HG03064 (cell line): ENCODE measurements around the gene AKT2.
"Not testable (repeated sequence)": the region's sequence is repeated elsewhere in the genome, so short reads cannot be mapped to it uniquely, and the experiment has no call there.

ENCODE experiments used
- ATAC-seq: cut with Tn5 transposase; IDR thresholded peaks from one replicate; pipeline ENCODE4 v1.9.1; 2021; ENCODE audit warnings: low read depth; ENCODE audit not compliant: unreplicated experiment

AKT2 gene

DNA sequence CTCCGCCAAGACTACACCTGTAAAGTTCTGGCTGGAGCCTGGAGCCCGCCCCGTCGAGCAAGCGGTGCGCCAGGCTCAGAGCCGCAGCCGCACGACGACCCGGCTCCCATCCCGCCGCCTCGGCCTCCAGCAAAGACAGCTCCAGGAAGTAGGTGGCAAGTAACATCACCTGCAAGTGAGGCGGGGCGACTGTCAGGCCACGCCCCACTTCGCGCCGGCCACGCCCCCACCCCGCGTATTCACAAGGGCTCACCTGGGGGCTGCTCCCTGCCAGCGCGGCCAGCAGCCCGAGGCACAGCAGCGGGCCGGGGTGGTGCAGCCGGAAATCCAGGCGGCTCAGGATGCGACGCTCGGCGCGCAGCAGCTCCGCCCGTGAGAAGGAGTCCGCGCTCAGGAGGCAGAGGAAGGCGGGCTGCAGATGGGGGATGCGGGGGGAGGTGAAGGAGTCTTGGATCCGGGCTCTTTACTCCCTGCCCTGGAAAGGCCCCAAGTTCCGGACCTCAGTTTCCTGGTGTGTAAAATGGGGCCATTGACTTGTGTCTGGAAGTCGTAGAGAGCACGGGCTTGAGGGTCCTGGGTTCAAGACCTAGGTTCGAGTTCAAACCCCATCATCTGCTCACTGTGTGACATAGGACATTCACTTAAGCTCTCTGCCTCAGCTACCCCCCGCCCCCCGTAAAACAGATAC lies 61.9 kb downstream of the AKT2 start:
- ATAC-seq, result no peak

GRCh38 chr19:40221858-40222619 lies 63.1 kb downstream of the AKT2 start:
- no peak for ATAC-seq

DNA sequence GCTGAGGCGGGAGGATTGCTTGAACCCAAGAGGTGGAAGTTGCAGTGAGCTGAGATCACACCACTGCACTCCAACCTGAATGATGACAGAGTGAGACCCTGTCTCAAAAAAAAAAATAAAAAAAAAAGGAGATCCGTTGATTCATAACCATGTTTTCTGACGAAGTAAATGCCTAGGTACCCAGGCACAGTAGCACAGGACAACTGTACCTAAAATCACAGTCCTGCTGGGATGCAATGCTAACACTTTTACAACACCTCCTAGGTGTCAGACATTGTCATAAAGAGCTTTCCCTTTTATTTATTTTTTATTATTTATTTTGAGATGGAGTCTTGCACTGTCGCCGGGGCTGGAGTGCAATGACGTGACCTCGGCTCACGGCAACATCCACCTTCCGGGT lies 64.5 kb downstream of the AKT2 start:
- no peak for ATAC-seq

- no peak for ATAC-seq
Observed at GRCh38 chr19:40219721-40220276, 65.3 kb downstream of the AKT2 start.

DNA sequence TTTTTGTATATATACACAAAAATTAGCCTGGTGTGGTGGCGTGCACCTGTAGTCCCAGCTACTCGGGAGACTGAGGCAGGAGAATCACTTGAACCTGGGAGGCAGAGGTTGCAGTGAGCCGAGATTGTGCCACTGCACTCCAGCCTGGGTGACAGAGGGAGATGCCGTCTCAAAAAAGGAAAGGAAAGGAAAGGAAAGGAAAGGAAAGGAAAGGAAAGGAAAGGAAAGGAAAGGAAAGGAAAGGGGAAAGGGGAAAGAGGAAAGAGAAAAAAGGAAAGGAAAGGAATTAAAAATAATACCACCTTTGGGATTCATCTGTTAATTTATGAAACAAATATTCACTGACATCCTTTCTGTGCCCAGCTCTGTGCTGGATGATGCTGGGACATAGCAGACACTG lies 66.1 kb downstream of the AKT2 start:
- ATAC-seq, result not testable (repeated sequence)

GRCh38 chr19:40217934-40218890 lies 66.9 kb downstream of the AKT2 start, which contains the start of gene TTC9B:
Gene TTC9B, minus strand, starts transcription at chr19:40218384. Its CDS starts 3 bp downstream, at chr19:40218381.
- ATAC-seq, result no peak

- ATAC-seq, result no peak
Observed at GRCh38 chr19:40217027-40217810, 67.9 kb downstream of the AKT2 start.

GRCh38 chr19:40216777-40217026 lies 68.4 kb downstream of the AKT2 start:
- ATAC-seq, result no peak

DNA sequence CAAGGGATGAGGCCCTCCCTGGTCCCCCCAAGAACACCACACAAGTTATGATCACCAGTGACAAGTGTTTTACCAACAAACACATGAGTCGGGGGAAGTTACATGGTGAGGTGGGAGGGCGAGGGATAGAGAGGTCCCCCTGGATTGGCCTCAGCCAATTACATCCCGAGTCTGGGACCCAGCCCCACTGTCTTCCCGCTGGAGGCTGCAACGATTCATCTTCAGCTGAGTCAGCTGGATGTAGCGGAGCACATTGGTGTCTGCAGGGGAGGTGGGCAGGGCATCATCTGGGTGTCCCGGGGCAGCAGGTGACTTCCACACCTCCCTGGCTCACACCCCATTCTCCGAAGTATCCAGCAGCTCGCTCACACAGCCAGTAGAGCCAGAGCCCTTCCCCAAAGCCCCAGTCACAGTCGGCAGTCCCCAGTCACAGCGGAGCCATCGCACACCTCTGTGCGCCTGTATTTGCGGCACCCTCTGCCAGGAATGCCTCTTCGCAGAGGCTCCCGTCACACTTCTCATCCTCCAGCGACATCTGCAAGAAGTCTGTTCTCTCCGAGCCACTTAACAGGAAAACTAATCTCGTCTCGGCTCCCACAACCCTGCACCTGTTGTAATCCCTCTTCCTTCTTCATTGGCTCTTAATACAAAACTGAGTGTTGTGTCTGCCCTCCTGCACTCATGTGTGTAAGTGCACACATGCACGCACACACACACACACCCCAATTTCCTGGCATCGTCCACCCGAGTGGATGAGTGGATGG lies 69.0 kb downstream of the AKT2 start:
- no peak for ATAC-seq

- no peak for ATAC-seq
Observed at GRCh38 chr19:40214936-40215335, 70.2 kb downstream of the AKT2 start.

GRCh38 chr19:40213882-40214570 lies 71.1 kb downstream of the AKT2 start:
- ATAC-seq, result no peak

DNA sequence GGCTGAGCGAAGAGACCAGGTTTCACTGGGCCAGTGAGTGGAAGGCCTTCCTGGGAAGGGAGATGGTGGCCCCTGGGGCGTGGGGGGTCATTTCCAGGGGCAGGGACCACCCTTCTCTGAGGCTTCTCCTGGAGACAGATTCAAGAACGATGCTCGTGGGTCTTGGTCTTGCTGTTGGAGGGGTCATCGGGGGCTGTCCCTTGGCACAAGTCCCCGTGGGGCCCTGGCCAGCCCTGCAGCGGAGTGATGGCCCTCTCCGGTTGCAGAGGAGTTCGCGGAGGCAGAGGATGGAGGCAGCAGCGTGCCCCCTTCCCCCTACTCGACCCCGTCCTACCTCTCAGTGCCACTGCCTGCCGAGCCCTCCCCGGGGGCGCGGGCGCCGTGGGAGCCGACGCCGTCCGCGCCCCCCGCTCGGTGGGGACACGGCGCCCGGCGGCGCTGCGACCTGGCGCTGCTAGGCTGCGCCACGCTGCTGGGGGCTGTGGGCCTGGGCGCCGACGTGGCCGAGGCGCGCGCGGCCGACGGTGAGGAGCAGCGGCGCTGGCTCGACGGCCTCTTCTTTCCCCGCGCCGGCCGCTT lies 71.8 kb downstream of the AKT2 start:
- no peak for ATAC-seq

DNA sequence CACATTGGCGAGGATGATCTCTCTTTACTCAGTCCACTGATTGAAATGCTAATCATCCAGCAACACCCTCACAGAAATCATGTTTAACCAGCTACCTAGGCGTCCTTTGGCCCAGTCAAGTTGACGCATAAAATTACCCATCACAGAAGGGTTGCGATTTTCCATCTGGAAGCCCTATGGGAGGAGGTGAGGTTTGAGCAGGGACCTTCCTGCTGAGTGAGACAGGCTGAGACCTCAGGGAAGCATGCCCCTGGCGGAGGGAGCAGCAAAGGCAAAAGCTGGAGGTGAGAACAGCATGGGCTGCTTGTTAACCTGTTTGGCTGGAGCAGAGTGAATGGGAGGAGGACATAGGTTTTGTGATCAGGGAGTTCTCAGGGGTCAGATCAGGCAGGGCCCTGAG lies 74.3 kb downstream of the AKT2 start:
- ATAC-seq, result no peak

DNA sequence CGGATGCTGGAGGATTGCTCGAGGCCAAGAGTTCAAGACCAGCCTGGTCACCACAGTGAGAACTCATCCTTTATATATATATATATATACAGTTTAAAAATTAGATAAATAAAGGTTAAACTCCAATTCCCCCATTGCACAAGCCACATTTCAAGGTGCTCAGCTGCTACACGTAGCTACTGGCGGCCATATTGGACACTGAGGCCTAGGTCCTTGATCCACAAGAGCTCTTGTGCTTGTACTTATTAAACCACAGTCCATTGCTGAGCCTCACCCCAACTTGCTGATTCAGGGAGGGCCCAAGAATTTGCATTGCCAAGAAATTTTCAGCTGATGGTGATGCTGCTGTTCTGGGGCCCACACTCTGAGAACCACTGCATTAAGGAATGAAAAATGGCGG lies 76.5 kb downstream of the AKT2 start:
- no peak for ATAC-seq

DNA sequence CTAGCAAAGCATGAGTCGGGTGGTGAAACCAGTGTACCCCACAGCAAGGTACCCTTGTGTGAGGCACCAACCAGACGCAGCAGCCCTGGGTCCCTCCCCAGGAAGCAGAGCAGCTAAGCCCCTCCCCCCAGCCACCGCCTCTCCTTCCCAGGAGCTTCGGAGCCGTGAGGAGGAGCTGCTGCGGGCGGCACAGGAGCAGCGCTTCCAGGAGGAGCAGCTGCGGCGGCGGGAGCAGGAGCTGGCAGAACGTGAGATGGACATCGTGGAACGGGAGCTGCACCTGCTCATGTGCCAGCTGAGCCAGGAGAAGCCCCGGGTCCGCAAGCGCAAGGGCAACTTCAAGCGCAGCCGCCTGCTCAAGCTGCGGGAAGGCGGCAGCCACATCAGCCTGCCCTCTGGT lies 79.4 kb downstream of the AKT2 start:
- no peak for ATAC-seq

GRCh38 chr19:40204381-40204780 lies 80.8 kb downstream of the AKT2 start:
- ATAC-seq, result no peak

- ATAC-seq, result no peak
Observed at GRCh38 chr19:40200341-40201099, 84.6 kb downstream of the AKT2 start.
